Colonic mucosa (tissue), 4 donors: ENCODE measurements around the gene DAPK1. TPM values are rescaled to one million over a fixed set of nuclear protein-coding genes. Genes with fewer than 3 reads are reported as not detected.

Experiments used
- DNase-seq: peaks from one replicate; pipeline ENCODE4 v3.0.0-alpha.2; 2020
- H3K27ac ChIP-seq: fragments of 200-600 bp; one replicate; pipeline ENCODE4 v1.8.0; 2021
- H3K27me3 ChIP-seq: fragments of 200-600 bp; one replicate; pipeline ENCODE4 v1.8.0; 2021
- H3K36me3 ChIP-seq: fragments of 200-600 bp; one replicate; pipeline ENCODE4 v1.8.0; 2021
- H3K4me1 ChIP-seq: fragments of 200-600 bp; one replicate; pipeline ENCODE4 v1.8.0; 2021; ENCODE audit warnings: mild to moderate bottlenecking
- H3K4me3 ChIP-seq: fragments of 200-600 bp; one replicate; pipeline ENCODE4 v1.8.0; 2021
- H3K9ac ChIP-seq, 2 donors: one replicate each; pipeline ENCODE4 v1.7.0; 2013; ENCODE audit warnings: control low read depth in 2 of 2, low read depth in 2 of 2, low read length in 2 of 2
- H3K9me3 ChIP-seq: fragments of 200-600 bp; one replicate; pipeline ENCODE4 v1.8.0; 2021
- intact Hi-C: fragments of 100-400 bp; cut with DNase I; formaldehyde crosslinking; loops from one replicate; pipeline ENCODE4 v1.14.1; 2022
- total RNA-seq, 2 donors: library from RNA; stranded (reverse); fragmentation: NEBNext Ultra II Directional in 1 of 2; extraction: Animal tissue kit (Norgen Biotek cat#: 25700) in 1 of 2; gene quantifications; one replicate each; pipeline ENCODE4 v1.2.1, GENCODE V29; 2021
- TF ChIP-seq, protein P1 (sequence below): fragments of 200-600 bp; IDR thresholded peaks from one replicate; pipeline ENCODE4 v1.8.0; 2022; ENCODE audit warnings: antibody characterized with exemption, mild to moderate bottlenecking
- donor health status: healthy.
- donor health status: DM: no; HTN: no; CAD: no.
- donor health status: DM: no; HTN: no; CAD: no.

Gene DAPK1
- total RNA-seq, 2 donors from 2014 or later: 7.9 to 17.5 TPM

DNA sequence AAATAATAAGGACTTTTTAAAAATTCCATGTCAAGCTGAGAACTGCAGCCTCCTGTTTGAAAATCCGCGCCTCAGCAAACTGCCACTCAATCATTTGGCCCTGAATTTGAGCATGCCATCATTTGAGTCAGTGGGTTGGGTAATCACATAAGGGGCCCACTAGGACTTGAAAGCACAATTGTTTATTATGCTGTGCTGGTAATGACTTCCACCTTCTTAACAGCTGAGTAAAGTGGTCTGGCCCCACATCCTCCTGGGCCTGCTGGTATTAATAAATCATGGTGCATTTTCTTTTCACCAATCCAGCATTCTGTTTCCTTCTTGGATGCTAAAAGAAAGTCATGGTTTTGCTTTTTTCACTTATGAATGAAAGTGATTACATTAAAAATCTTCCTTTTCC is 125.3 kb downstream of the DAPK1 start:
- no peaks in the 10 kb centered on the region for H3K4me1 ChIP-seq
- no peak overlapping the region for H3K27ac ChIP-seq
- intact Hi-C loops: no loop called here
- no peak overlapping the region for H3K9ac ChIP-seq
- no peaks in the 10 kb centered on the region for H3K36me3 ChIP-seq
- no peak for DNase-seq
- no peaks in the 10 kb centered on the region for H3K9me3 ChIP-seq
- TF ChIP-seq, protein P1, sequence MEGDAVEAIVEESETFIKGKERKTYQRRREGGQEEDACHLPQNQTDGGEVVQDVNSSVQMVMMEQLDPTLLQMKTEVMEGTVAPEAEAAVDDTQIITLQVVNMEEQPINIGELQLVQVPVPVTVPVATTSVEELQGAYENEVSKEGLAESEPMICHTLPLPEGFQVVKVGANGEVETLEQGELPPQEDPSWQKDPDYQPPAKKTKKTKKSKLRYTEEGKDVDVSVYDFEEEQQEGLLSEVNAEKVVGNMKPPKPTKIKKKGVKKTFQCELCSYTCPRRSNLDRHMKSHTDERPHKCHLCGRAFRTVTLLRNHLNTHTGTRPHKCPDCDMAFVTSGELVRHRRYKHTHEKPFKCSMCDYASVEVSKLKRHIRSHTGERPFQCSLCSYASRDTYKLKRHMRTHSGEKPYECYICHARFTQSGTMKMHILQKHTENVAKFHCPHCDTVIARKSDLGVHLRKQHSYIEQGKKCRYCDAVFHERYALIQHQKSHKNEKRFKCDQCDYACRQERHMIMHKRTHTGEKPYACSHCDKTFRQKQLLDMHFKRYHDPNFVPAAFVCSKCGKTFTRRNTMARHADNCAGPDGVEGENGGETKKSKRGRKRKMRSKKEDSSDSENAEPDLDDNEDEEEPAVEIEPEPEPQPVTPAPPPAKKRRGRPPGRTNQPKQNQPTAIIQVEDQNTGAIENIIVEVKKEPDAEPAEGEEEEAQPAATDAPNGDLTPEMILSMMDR: no peak
- H3K4me3 ChIP-seq: no peak overlapping the region
- no peaks in the 10 kb centered on the region for H3K27me3 ChIP-seq

DNA sequence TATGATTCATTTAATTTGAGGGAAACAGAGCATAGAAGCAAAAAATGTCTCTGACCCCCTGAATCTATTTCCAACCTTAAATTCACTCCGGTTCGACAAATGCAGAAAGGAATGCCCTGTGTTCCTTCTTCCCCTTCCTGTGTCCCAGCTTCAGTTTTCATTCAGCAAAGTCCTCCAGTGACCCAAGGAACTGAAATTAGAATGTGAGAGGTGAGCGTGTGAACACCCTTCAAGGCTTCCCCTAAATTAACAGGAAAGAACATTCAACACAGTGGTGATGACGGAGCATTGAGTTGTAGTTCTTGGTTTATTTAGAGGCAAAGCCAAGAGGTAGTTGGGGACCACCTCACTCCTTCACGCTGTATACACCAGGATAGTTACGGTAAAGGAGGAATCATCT is 130.7 kb downstream of the DAPK1 start:
- Histone ChIP-seq H3K4me3 (no peak overlapping the region), H3K4me1 (no peaks in the 10 kb centered on the region), H3K27me3 (no peaks in the 10 kb centered on the region), H3K27ac (no peak overlapping the region), H3K9me3 (no peaks in the 10 kb centered on the region), H3K36me3 (no peaks in the 10 kb centered on the region), H3K9ac (no peak overlapping the region)
- intact Hi-C loops: no loop called here
- TF ChIP-seq, protein P1: no peak
- DNase-seq: no peak

DNA sequence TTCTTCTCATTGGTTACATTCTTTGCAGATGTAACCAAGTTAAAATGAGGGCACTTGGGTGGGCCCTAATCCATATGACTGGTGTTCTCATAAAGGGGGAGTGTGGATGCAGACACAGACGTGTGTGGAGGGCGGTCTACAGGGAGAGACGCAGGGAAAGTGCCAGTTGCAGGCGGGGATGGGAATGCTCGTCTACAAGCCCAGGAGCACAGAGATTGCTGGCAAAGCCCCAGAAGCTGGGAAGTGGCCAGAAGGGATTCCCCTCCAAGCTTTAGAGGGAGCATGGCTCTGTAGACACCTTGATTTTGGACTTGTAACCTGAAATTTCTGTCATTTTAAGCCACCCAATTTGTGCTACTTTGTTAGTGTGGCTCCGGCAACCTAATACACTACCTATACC is 131.4 kb downstream of the DAPK1 start:
- DNase-seq: no peak
- intact Hi-C loops: no loop called here

DNA sequence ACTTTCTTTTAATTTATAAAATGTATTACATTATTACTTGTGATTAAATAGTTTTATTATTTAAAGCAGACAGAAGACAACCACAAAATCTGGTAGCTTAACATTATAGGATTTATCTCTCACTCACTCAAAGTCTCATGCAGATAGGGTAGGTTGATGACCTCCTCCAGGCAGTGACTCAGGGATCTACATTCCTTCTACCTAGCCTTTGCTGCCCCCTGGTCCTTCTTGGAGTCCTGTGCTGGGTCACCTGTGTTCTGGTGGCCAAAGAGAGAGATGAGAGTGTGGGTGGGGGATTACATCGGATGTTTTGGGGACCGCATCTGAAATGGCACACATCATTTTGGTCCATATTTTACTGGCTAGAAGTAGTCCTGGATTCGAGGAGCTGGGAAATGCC is 132.6 kb downstream of the DAPK1 start:
- Histone ChIP-seq H3K4me1 (no peaks in the 10 kb centered on the region), H3K4me3 (no peak overlapping the region), H3K27ac (no peak overlapping the region), H3K27me3 (no peaks in the 10 kb centered on the region), H3K9ac (no peak overlapping the region), H3K36me3 (no peaks in the 10 kb centered on the region), H3K9me3 (no peaks in the 10 kb centered on the region)
- TF ChIP-seq, protein P1: no peak
- DNase-seq: no peak
- intact Hi-C loops: no loop called here

More for the DNA sequence above, 131.4 kb downstream of the DAPK1 start:
- Histone ChIP-seq H3K36me3 (no peaks in the 10 kb centered on the region), H3K4me1 (no peaks in the 10 kb centered on the region), H3K27me3 (no peaks in the 10 kb centered on the region), H3K27ac (no peak overlapping the region), H3K4me3 (no peak overlapping the region), H3K9me3 (no peaks in the 10 kb centered on the region), H3K9ac (no peak overlapping the region)
- TF ChIP-seq, protein P1: no peak

DNA sequence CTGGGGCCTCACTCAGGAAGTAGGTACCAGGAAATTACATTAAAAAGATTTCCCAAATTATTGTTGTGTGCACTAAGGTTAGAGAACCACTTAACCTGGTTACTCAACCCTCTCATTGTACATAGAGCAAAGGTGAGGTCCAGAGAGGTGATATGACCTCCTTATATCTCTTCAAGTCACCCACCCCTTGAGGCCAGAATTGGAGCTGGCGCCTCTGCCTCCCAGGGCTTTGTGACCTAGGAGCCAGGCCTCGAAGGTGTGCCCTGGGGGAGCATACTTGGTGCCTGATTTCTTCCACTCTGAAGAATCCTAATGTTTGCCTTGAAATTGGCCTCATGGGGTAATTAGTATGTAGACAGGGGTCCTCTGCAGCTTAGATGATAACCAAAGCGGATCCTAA is 133.2 kb downstream of the DAPK1 start:
- no peak overlapping the region for H3K9ac ChIP-seq
- H3K36me3 ChIP-seq: no peaks in the 10 kb centered on the region
- no peaks in the 10 kb centered on the region for H3K9me3 ChIP-seq
- no peak overlapping the region for H3K4me3 ChIP-seq
- intact Hi-C loops: no loop called here
- no peak overlapping the region for H3K27ac ChIP-seq
- no peak for DNase-seq
- TF ChIP-seq, protein P1: no peak
- H3K27me3 ChIP-seq: no peaks in the 10 kb centered on the region
- no peaks in the 10 kb centered on the region for H3K4me1 ChIP-seq
